MM.1S (cell line): ENCODE measurements around the gene SPACA5.

Experiments
- CTCF ChIP-seq: fragments of 300-600 bp; sonication (generic); IDR thresholded peaks from 2 replicates; pipeline ENCODE4 v1.5.1; 2016; ENCODE audit warnings: antibody characterized with exemption, low read length, mixed read lengths
- EZH2 ChIP-seq: fragments of 300-600 bp; sonication (generic); optimal IDR thresholded peaks from 2 replicates; pipeline ENCODE3; 2017; ENCODE audit warnings: low read depth, mild to moderate bottlenecking, antibody characterized with exemption, low read length, mixed read lengths
- EZH2phosphoT487 ChIP-seq: fragments of 300-600 bp; sonication (generic); IDR thresholded peaks from 2 replicates; pipeline ENCODE4 v1.6.1; 2018; ENCODE audit warnings: antibody characterized with exemption, low read length

GRCh38 chrX:48002929-48003328 lies 3.9 kb upstream of the SPACA5 start:
- TF ChIP-seq CTCF (no peak), EZH2phosphoT487 (no peak), EZH2 (no peak)
